Mesendoderm (in vitro differentiated cells): ENCODE results near the gene SYNDIG1L.
"Not testable (repeated sequence)": the region's sequence is repeated elsewhere in the genome, so short reads cannot be mapped to it uniquely, and the experiment has no call there.

Experiments
- DNase-seq: peaks from one replicate; pipeline ENCODE4 v3.0.0; 2013
- H2AK5ac ChIP-seq: 2 replicates; pipeline ENCODE4 v1.6.1; 2013; ENCODE audit warnings: low read length, inconsistent platforms
- H2BK120ac ChIP-seq: 2 replicates; pipeline ENCODE4 v1.6.1; 2013; ENCODE audit warnings: low read depth, mild to moderate bottlenecking, low read length, moderate library complexity, mixed read lengths
- H2BK15ac ChIP-seq: replicated peaks from 2 replicates; pipeline ENCODE4 v1.6.1; 2013; ENCODE audit warnings: low read depth, mild to moderate bottlenecking, moderate library complexity
- H2BK5ac ChIP-seq: 2 replicates; pipeline ENCODE4 v1.6.1; 2013; ENCODE audit warnings: low read length, inconsistent platforms
- H3K18ac ChIP-seq: 2 replicates; pipeline ENCODE4 v1.6.1; 2013; ENCODE audit warnings: mild to moderate bottlenecking, low read length, mixed read lengths
- H3K23ac ChIP-seq: one replicate; pipeline ENCODE4 v1.6.1; 2013; ENCODE audit warnings: low read length
- H3K27ac ChIP-seq: 2 replicates; pipeline ENCODE4 v1.5.1; 2013; ENCODE audit warnings: low read depth, mild to moderate bottlenecking, inconsistent platforms, low read length, moderate library complexity
- H3K27me3 ChIP-seq: 2 replicates; pipeline ENCODE4 v1.6.1; 2013; ENCODE audit warnings: low read length, control low read depth, mild to moderate bottlenecking, inconsistent platforms; ENCODE audit not compliant: insufficient read depth, poor library complexity
- H3K36me3 ChIP-seq: 2 replicates; pipeline ENCODE4 v1.6.1; 2013; ENCODE audit warnings: low read length, inconsistent platforms; ENCODE audit not compliant: control insufficient read depth, insufficient read depth
- H3K4ac ChIP-seq: one replicate; pipeline ENCODE4 v1.6.1; 2013; ENCODE audit warnings: low read depth, mild to moderate bottlenecking, low read length, moderate library complexity
- H3K4me1 ChIP-seq: 2 replicates; pipeline ENCODE4 v1.6.1; 2013; ENCODE audit warnings: low read depth, low read length, inconsistent platforms; ENCODE audit not compliant: control insufficient read depth
- H3K4me2 ChIP-seq: 2 replicates; pipeline ENCODE4 v1.6.1; 2013; ENCODE audit warnings: low read length
- H3K4me3 ChIP-seq: 2 replicates; pipeline ENCODE4 v1.5.1; 2013; ENCODE audit warnings: mild to moderate bottlenecking, low read length
- H3K56ac ChIP-seq: one replicate; pipeline ENCODE4 v1.6.1; 2013; ENCODE audit warnings: low read length
- H3K79me1 ChIP-seq: 2 replicates; pipeline ENCODE4 v1.6.1; 2013; ENCODE audit warnings: low read length, inconsistent platforms
- H3K79me2 ChIP-seq: 2 replicates; pipeline ENCODE4 v1.6.1; 2013; ENCODE audit warnings: mild to moderate bottlenecking, low read length; ENCODE audit not compliant: control insufficient read depth, insufficient read depth
- H3K9ac ChIP-seq: 2 replicates; pipeline ENCODE4 v1.6.1; 2013; ENCODE audit warnings: low read length, inconsistent platforms
- H4K5ac ChIP-seq: one replicate; pipeline ENCODE4 v1.6.1; 2013; ENCODE audit warnings: low read length
- H4K8ac ChIP-seq: one replicate; pipeline ENCODE4 v1.6.1; 2013; ENCODE audit warnings: low read depth, mild to moderate bottlenecking, control low read depth, low read length, moderate library complexity
- WGBS: extraction: QIAGEN DNeasy Blood & Tissue Kit; methylation state at CpG from one replicate; pipeline ENCODE4 v1.1.7; 2013; ENCODE audit warnings: low lambda C conversion rate, missing lambda C conversion rate; ENCODE audit not compliant: insufficient coverage; ENCODE audit errors: extremely low coverage; 5-methylcytosine and 5-hydroxymethylcytosine counted together

The SYNDIG1L gene

GRCh38 chr14:74381571-74381970, 44.4 kb downstream of the SYNDIG1L start:
- WGBS, result no CpG with 5 or more reads among the region's 10 CpGs
- H3K4me3 ChIP-seq, H3K36me3 ChIP-seq, H3K79me2 ChIP-seq, H3K27me3 ChIP-seq, H3K18ac ChIP-seq, H3K79me1 ChIP-seq, H3K4me2 ChIP-seq, H4K5ac ChIP-seq, H2AK5ac ChIP-seq, H4K8ac ChIP-seq, H3K9ac ChIP-seq, H2BK15ac ChIP-seq, DNase-seq, H2BK120ac ChIP-seq, H3K23ac ChIP-seq, H3K27ac ChIP-seq, H3K56ac ChIP-seq, H3K4me1 ChIP-seq, H3K4ac ChIP-seq, H2BK5ac ChIP-seq: not testable (repeated sequence)

- Histone ChIP-seq H2BK15ac (no peak overlapping the region), H3K79me2 (no peaks in the 10 kb centered on the region), H3K4me3 (no peak overlapping the region), H3K23ac (no peak overlapping the region), H3K27ac (no peak overlapping the region), H3K27me3 (no peaks in the 10 kb centered on the region), H3K79me1 (no peaks in the 10 kb centered on the region), H2BK5ac (no peak overlapping the region), H3K9ac (no peak overlapping the region), H3K18ac (no peak overlapping the region), H3K4me2 (no peak overlapping the region), H2BK120ac (no peak overlapping the region), H4K5ac (no peak overlapping the region), H4K8ac (no peak overlapping the region), H3K4me1 (no peaks in the 10 kb centered on the region), H3K56ac (no peak overlapping the region), H2AK5ac (no peak overlapping the region), H3K4ac (no peak overlapping the region), H3K36me3 (no peaks in the 10 kb centered on the region)
- no peak for DNase-seq
- no CpG with 5 or more reads among the region's 13 CpGs for WGBS
These were observed 45.2 kb downstream of the SYNDIG1L start for GRCh38 chr14:74380845-74381244.

- Histone ChIP-seq H2BK120ac (no peak overlapping the region), H4K5ac (no peak overlapping the region), H3K4ac (no peak overlapping the region), H3K79me1 (no peaks in the 10 kb centered on the region), H3K79me2 (no peaks in the 10 kb centered on the region), H3K9ac (no peak overlapping the region), H2AK5ac (no peak overlapping the region), H3K56ac (no peak overlapping the region), H4K8ac (no peak overlapping the region), H2BK5ac (no peak overlapping the region), H2BK15ac (no peak overlapping the region), H3K27ac (no peak overlapping the region), H3K18ac (no peak overlapping the region), H3K4me1 (no peaks in the 10 kb centered on the region), H3K36me3 (no peaks in the 10 kb centered on the region), H3K27me3 (no peaks in the 10 kb centered on the region), H3K23ac (no peak overlapping the region), H3K4me2 (no peak overlapping the region), H3K4me3 (no peak overlapping the region)
- WGBS, result no CpG with 5 or more reads among the region's 9 CpGs
- DNase-seq, result no peak
These were observed 45.8 kb downstream of the SYNDIG1L start for GRCh38 chr14:74380172-74380571.

GRCh38 chr14:74377976-74378690, 47.9 kb downstream of the SYNDIG1L start:
- no peak overlapping the region for H3K9ac ChIP-seq

GRCh38 chr14:74368441-74368840, 57.6 kb downstream of the SYNDIG1L start:
- Histone ChIP-seq H3K9ac (no peak overlapping the region), H3K4me1 (peaks cover 12% of the 10 kb centered on the region), H3K18ac (no peak overlapping the region), H3K79me2 (peaks cover 3% of the 10 kb centered on the region), H3K36me3 (no peaks in the 10 kb centered on the region), H4K8ac (no peak overlapping the region), H2BK5ac (no peak overlapping the region), H3K56ac (no peak overlapping the region), H3K4me2 (no peak overlapping the region), H3K27ac (no peak overlapping the region), H3K4me3 (no peak overlapping the region), H3K79me1 (peaks cover 8% of the 10 kb centered on the region), H4K5ac (no peak overlapping the region), H2AK5ac (no peak overlapping the region), H3K23ac (no peak overlapping the region), H2BK120ac (no peak overlapping the region), H2BK15ac (no peak overlapping the region), H3K27me3 (no peaks in the 10 kb centered on the region), H3K4ac (no peak overlapping the region)
- no peak for DNase-seq
- WGBS, result no CpG with 5 or more reads among the region's 8 CpGs

More at GRCh38 chr14:74377976-74378690, 47.9 kb downstream of the SYNDIG1L start:
- H3K23ac ChIP-seq, result no peak overlapping the region
- H2BK5ac ChIP-seq, result no peak overlapping the region
- no peak overlapping the region for H3K56ac ChIP-seq
- no CpG with 5 or more reads among the region's 38 CpGs for WGBS
- no peak overlapping the region for H4K8ac ChIP-seq
- no peak overlapping the region for H3K4me3 ChIP-seq
- no peak overlapping the region for H3K27ac ChIP-seq
- H3K36me3 ChIP-seq, result no peaks in the 10 kb centered on the region
- no peak for DNase-seq
- no peak overlapping the region for H2BK120ac ChIP-seq
- H3K27me3 ChIP-seq, result no peaks in the 10 kb centered on the region
- no peak overlapping the region for H2BK15ac ChIP-seq
- H3K79me2 ChIP-seq, result no peaks in the 10 kb centered on the region
- no peak overlapping the region for H3K4me2 ChIP-seq
- H3K4ac ChIP-seq, result no peak overlapping the region
- no peak overlapping the region for H3K18ac ChIP-seq
- H3K79me1 ChIP-seq, result no peaks in the 10 kb centered on the region
- no peak overlapping the region for H2AK5ac ChIP-seq
- peaks cover 4% of the 10 kb centered on the region for H3K4me1 ChIP-seq
- H4K5ac ChIP-seq, result no peak overlapping the region

GRCh38 chr14:74368026-74368425, 58.0 kb downstream of the SYNDIG1L start:
- Histone ChIP-seq H3K9ac (no peak overlapping the region), H4K5ac (no peak overlapping the region), H4K8ac (no peak overlapping the region), H3K18ac (no peak overlapping the region), H3K23ac (no peak overlapping the region), H3K79me2 (peaks cover 3% of the 10 kb centered on the region), H3K4me1 (peaks cover 12% of the 10 kb centered on the region), H2AK5ac (no peak overlapping the region), H2BK120ac (no peak overlapping the region), H3K27ac (no peak overlapping the region), H3K79me1 (peaks cover 8% of the 10 kb centered on the region), H3K4ac (no peak overlapping the region), H3K4me3 (no peak overlapping the region), H2BK15ac (no peak overlapping the region), H3K4me2 (no peak overlapping the region), H2BK5ac (no peak overlapping the region), H3K27me3 (no peaks in the 10 kb centered on the region), H3K56ac (no peak overlapping the region), H3K36me3 (no peaks in the 10 kb centered on the region)
- DNase-seq, result no peak
- no CpG with 5 or more reads among the region's 6 CpGs for WGBS
